HG03457 (cell line): ENCODE data around the gene B3GALT2.
"Not testable (repeated sequence)": the region's sequence is repeated elsewhere in the genome, so short reads cannot be mapped to it uniquely, and the experiment has no call there.

Source experiments
- ATAC-seq: cut with Tn5 transposase; IDR thresholded peaks from one replicate; pipeline ENCODE4 v1.9.1; 2021; ENCODE audit warnings: moderate number of reproducible peaks; ENCODE audit not compliant: unreplicated experiment

B3GALT2 gene

GRCh38 chr1:193185901-193186731 lies at the start of gene B3GALT2:
Gene B3GALT2 (minus strand): TSS chr1:193186613. CDS start chr1:193181562, 5,051 bp downstream.
- ATAC-seq, result no peak

GRCh38 chr1:193234530-193234929 lies 48.1 kb upstream of the B3GALT2 start:
- ATAC-seq, result no peak

- ATAC-seq, result not testable (repeated sequence)
Measured at GRCh38 chr1:193231146-193231545, 44.7 kb upstream of the B3GALT2 start.

- no peak for ATAC-seq
Measured at GRCh38 chr1:193229136-193229535, 42.7 kb upstream of the B3GALT2 start.

- no peak for ATAC-seq
Measured at GRCh38 chr1:193222056-193222615, 35.7 kb upstream of the B3GALT2 start.

GRCh38 chr1:193221651-193222050 lies 35.2 kb upstream of the B3GALT2 start:
- no peak for ATAC-seq

- ATAC-seq, result no peak
Measured at GRCh38 chr1:193219391-193219790, 33.0 kb upstream of the B3GALT2 start.

- ATAC-seq, result no peak
Measured at GRCh38 chr1:193216920-193217319, 30.5 kb upstream of the B3GALT2 start.

- ATAC-seq, result no peak
Measured at GRCh38 chr1:193213998-193214397, 27.6 kb upstream of the B3GALT2 start.

- ATAC-seq, result no peak
Measured at GRCh38 chr1:193212637-193213036, 26.2 kb upstream of the B3GALT2 start.

GRCh38 chr1:193211539-193211938 lies 25.1 kb upstream of the B3GALT2 start:
- peak; percentile 75 for ATAC-seq

GRCh38 chr1:193210996-193211395 lies 24.6 kb upstream of the B3GALT2 start:
- no peak for ATAC-seq

GRCh38 chr1:193201021-193201420 lies 14.6 kb upstream of the B3GALT2 start:
- ATAC-seq, result no peak

- ATAC-seq, result no peak
Measured at GRCh38 chr1:193199940-193200339, 13.5 kb upstream of the B3GALT2 start.

- no peak for ATAC-seq
Measured at GRCh38 chr1:193192586-193192985, 6.2 kb upstream of the B3GALT2 start.

GRCh38 chr1:193190096-193190744 lies 3.8 kb upstream of the B3GALT2 start:
- no peak for ATAC-seq

GRCh38 chr1:193189442-193190095 lies 3.2 kb upstream of the B3GALT2 start:
- ATAC-seq, result no peak

GRCh38 chr1:193188915-193189314 lies 2.5 kb upstream of the B3GALT2 start:
- ATAC-seq, result not testable (repeated sequence)

GRCh38 chr1:193187114-193187513 lies 701 bp upstream of the B3GALT2 start:
- no peak for ATAC-seq

- no peak for ATAC-seq
Measured at GRCh38 chr1:193185211-193185610, 1.2 kb downstream of the B3GALT2 start.

GRCh38 chr1:193184776-193185175 lies 1.6 kb downstream of the B3GALT2 start:
- ATAC-seq, result no peak
